Rectal smooth muscle tissue (tissue), 1 donor: ENCODE results near the gene LRIT2.

Source experiments
- H3K27ac ChIP-seq: one replicate; pipeline ENCODE4 v1.7.0; 2013; ENCODE audit warnings: low read depth, low read length, inconsistent platforms
- H3K27me3 ChIP-seq: one replicate; pipeline ENCODE4 v1.7.0; 2013; ENCODE audit warnings: low read length; ENCODE audit not compliant: control insufficient read depth, insufficient read depth
- H3K36me3 ChIP-seq: one replicate; pipeline ENCODE4 v1.7.0; 2013; ENCODE audit warnings: low read length; ENCODE audit not compliant: control insufficient read depth, insufficient read depth
- H3K4me1 ChIP-seq: one replicate; pipeline ENCODE4 v1.7.0; 2013; ENCODE audit warnings: low read length; ENCODE audit not compliant: control insufficient read depth, insufficient read depth
- H3K4me3 ChIP-seq: one replicate; pipeline ENCODE4 v1.7.0; 2013; ENCODE audit warnings: low read length
- H3K9ac ChIP-seq: one replicate; pipeline ENCODE4 v1.7.0; 2013; ENCODE audit warnings: low read length

LRIT2 gene, protein sequence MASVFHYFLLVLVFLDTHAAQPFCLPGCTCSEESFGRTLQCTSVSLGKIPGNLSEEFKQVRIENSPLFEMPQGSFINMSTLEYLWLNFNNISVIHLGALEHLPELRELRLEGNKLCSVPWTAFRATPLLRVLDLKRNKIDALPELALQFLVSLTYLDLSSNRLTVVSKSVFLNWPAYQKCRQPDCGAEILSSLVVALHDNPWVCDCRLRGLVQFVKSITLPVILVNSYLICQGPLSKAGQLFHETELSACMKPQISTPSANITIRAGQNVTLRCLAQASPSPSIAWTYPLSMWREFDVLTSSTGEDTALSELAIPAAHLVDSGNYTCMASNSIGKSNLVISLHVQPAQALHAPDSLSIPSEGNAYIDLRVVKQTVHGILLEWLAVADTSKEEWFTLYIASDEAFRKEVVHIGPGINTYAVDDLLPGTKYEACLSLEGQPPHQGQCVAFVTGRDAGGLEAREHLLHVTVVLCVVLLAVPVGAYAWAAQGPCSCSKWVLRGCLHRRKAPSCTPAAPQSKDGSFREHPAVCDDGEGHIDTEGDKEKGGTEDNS

DNA sequence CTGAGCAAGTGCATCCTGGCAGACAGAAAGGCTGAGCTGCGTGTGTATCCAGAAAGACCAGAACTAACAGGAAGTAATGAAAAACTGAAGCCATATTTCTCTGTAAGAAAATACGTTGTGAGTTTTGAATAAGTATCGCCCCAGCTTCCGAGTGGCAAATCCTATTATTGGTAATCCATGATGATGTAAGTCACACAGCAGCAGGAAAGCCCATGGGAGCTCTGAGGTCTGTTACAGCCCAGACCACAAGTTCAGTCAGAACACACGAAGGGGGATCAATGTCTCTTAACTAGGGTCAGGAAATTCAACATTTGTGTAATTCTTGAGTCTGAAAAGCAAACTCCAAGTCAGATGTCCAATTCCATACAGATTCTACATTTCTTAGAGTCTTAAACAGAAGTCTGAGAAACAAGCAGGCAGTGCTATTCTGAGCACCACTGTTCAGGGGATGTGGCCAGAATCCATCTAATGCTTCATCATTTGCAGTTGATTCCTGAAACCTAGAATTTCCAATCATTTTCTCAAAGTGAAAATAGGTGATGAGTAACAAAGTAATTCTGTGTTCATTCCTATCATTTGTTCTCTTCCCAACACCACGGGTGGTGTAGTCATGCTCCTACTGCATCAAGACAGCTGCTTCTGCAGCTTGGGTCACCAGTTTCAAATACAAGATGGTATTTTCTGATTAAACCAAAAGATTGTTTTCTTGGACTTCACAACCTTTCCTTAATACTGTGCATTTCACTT lies at the start of gene LRIT2:
TSS of gene LRIT2 (minus strand) at position 118 of the 747 bp plus-strand sequence. CDS start at position 94, 24 bp downstream.
- Histone ChIP-seq H3K4me3 (no peak within 1 kb of the TSS), H3K36me3 (no peaks in the 10 kb centered on the region), H3K27ac (no peak within 1 kb of the TSS), H3K9ac (no peak within 1 kb of the TSS), H3K4me1 (no peaks in the 10 kb centered on the region), H3K27me3 (no peaks in the 10 kb centered on the region)

DNA sequence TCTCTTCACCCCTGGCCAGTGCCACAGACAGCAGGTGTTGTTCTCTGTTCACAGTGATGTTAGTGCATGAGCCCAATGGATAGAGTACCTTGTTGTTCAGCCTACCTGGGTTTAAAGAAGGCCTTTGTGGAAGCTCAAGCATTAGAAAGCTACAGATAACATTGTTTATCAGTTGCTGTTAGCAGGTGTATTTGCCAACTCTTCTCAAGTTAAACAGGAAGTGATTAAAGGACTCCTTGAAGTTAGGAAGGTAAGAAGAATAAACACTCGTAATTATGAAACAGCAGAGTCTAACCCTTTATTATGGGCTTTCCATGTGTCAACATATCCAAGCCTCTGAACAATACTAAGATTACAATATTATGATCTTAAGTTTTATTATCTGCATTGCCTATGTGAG lies 45.4 kb upstream of the LRIT2 start:
- Histone ChIP-seq H3K36me3 (no peaks in the 10 kb centered on the region), H3K4me1 (no peaks in the 10 kb centered on the region), H3K27me3 (no peaks in the 10 kb centered on the region), H3K9ac (no peak overlapping the region), H3K4me3 (no peak overlapping the region), H3K27ac (no peak overlapping the region)

DNA sequence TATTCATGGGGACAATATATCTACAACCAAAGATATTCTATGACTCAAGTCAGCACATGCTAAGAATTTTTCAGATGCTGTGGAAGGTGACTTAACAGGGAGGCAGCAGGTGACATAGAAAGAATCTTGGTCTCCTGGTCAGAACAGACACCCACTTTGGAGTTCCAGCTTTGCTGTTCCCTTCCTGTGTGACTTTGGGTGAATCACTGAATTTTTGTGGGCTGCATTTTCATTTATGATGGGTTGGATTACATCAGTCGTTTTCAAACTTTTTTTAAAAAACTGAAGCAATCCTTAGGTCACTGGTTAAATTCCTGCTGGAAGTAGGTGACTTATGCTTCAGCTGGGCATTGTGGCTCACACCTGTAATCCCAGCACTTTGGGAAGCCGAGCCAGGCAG lies 44.4 kb upstream of the LRIT2 start:
- Histone ChIP-seq H3K4me1 (no peaks in the 10 kb centered on the region), H3K27ac (no peak overlapping the region), H3K27me3 (no peaks in the 10 kb centered on the region), H3K36me3 (no peaks in the 10 kb centered on the region), H3K9ac (no peak overlapping the region), H3K4me3 (no peak overlapping the region)

DNA sequence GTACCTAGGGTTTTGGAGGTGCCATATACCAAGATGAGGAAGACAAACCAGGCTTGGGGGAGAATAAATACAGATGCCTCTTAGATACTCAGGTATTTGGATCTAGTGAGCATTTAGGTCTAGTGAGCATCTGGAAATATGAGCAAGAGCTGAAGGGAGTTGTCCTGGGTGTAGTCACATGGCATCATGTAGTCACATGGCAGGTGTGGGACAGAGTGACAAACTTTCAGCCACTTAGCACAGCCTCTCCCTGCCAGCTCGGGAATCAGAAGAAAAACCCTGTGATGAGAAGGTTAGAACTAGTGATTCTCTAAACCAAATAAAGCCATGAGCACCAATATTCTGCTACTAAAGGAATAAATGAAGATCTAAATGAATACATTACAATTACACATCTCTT lies 43.8 kb upstream of the LRIT2 start:
- Histone ChIP-seq H3K27me3 (no peaks in the 10 kb centered on the region), H3K36me3 (no peaks in the 10 kb centered on the region), H3K27ac (no peak overlapping the region)

DNA sequence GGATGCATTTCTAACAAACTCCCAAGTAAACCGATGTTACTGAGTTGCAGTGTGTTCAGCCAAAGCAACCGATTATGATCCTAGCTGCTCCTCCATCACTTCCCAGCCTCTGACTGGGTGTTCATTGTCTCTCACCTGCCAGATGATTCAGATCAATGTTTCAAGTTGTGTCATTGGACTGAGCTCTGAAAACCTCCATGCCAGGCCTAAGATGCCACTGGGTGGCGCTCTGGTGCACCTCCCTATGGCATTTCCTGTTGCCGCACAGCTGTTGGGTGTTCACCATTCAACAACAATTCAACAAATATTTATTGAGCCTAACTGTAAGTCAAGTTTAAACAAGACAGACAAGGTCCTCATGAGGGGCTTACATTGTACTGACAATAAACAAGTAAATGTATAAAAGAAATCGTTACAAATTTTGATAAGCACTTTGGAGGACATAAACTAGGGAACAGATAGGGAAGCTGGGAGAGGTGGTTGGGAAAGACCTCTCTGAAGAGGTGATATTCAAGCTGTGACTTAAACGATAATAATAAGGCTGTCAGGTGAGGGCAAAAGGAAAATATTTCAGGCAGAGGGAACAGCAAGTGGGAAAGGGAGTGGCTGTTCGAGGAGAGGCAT lies 42.3 kb upstream of the LRIT2 start:
- Histone ChIP-seq H3K9ac (no peak overlapping the region), H3K4me3 (no peak overlapping the region), H3K36me3 (no peaks in the 10 kb centered on the region), H3K4me1 (no peaks in the 10 kb centered on the region), H3K27me3 (no peaks in the 10 kb centered on the region), H3K27ac (no peak overlapping the region)

More for the DNA sequence above, 43.8 kb upstream of the LRIT2 start:
- Histone ChIP-seq H3K4me3 (no peak overlapping the region), H3K4me1 (no peaks in the 10 kb centered on the region), H3K9ac (no peak overlapping the region)

DNA sequence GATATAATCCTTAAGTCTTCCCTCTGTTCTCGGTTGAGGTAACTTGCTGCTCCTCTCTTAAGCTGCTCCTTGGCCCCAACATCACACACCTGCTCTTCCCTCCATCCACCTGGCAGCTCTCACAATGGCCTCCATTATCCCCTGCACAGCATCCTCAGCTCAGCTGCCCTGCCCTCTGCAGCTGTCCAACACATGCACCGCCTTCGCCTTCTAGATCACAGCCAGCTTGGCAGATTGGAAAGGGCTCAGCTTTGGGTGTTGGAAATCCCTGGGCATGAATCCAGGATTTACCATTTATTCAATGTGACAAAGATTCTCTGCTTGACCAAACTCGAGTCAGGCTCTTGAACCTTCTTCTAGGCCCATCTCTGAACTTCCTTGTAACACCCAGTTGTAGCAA lies 40.1 kb upstream of the LRIT2 start:
- Histone ChIP-seq H3K4me3 (no peak overlapping the region), H3K27ac (no peak overlapping the region), H3K27me3 (no peaks in the 10 kb centered on the region), H3K36me3 (no peaks in the 10 kb centered on the region), H3K4me1 (no peaks in the 10 kb centered on the region), H3K9ac (no peak overlapping the region)

DNA sequence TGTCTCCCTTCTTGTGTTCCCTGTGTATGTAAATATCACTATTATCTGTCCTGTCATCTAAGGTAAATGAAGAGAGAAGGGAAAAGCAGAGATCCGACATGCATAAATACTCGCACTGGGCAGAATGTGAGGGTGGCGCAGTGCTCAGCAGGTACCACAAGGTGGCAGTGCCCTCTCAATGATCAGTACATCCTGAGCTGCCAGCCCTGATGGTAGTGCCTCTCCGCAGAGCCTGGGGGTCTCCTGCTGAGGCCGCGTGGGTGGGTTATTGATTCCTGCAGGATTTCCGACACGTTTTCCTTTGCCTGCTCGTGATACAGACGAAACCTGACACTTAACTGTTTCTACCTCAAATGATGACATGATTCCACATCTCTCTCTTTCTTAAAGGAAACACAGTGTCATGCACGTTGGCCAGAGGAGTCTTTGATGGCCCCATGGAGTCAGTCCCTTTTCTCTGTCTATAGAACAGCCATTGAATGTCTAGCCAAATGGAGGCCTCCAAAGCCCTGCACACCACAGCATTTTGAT lies 39.3 kb upstream of the LRIT2 start:
- no peak overlapping the region for H3K9ac ChIP-seq
- no peak overlapping the region for H3K27ac ChIP-seq
- H3K27me3 ChIP-seq = no peaks in the 10 kb centered on the region
- H3K4me3 ChIP-seq = no peak overlapping the region
- no peaks in the 10 kb centered on the region for H3K36me3 ChIP-seq
- no peaks in the 10 kb centered on the region for H3K4me1 ChIP-seq

DNA sequence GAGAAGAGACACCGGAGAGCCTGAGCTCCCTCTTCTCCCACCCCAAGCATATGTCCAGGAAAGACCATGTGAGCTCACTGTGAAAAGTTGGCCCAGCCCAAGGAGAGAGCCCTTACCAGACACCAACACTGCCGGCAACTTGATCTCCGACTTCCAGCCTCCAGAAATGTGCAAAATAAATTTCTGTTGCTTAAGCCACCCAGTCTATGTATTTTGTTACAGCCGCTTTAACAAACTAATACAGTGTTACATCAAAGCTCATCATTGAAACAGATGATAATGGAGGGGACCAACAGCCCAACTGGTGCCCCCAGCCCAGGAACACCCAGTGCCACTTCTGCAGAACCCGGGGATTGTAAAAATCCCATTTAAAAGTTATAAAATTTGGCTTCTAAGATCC lies 38.4 kb upstream of the LRIT2 start:
- Histone ChIP-seq H3K4me1 (no peaks in the 10 kb centered on the region), H3K36me3 (no peaks in the 10 kb centered on the region), H3K9ac (no peak overlapping the region), H3K4me3 (no peak overlapping the region), H3K27me3 (no peaks in the 10 kb centered on the region), H3K27ac (no peak overlapping the region)

DNA sequence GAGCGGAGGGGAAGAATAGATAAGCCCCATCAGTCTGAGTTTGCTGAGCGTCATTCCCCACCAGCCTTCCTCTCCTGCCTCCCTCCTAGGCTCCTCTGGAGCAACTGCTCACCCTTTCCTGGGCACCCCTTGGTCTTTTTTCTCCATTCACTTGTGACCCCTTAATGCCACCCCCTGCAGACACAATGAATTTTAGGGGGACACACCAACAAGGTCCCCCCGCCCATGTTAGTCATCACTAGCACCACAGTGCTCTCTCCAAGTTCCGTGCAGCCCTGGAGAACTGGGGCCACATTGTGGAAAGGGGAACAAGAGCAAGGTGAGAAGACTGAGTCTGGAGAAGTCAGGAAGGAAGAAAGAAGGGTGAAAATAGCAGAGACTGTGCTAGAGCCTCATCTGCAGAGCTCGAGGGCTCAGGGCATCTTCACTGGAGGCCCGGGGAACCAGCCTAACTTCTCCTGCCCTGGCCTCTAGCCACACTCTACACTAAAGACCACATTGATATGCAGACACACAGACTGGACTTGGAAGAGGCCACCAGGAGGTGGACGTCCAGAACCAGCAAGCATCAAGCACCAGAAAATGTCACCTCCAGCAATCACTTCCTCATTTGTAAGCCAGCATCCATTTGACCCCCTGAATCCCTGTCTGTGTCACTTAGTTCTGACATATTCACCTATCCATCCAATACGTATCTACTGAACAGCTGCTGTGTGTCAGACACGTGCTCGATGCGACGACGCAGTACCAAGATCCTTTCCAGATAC lies 37.0 kb upstream of the LRIT2 start:
- Histone ChIP-seq H3K9ac (no peak overlapping the region), H3K4me1 (no peaks in the 10 kb centered on the region), H3K27ac (no peak overlapping the region), H3K4me3 (no peak overlapping the region), H3K36me3 (no peaks in the 10 kb centered on the region), H3K27me3 (no peaks in the 10 kb centered on the region)

DNA sequence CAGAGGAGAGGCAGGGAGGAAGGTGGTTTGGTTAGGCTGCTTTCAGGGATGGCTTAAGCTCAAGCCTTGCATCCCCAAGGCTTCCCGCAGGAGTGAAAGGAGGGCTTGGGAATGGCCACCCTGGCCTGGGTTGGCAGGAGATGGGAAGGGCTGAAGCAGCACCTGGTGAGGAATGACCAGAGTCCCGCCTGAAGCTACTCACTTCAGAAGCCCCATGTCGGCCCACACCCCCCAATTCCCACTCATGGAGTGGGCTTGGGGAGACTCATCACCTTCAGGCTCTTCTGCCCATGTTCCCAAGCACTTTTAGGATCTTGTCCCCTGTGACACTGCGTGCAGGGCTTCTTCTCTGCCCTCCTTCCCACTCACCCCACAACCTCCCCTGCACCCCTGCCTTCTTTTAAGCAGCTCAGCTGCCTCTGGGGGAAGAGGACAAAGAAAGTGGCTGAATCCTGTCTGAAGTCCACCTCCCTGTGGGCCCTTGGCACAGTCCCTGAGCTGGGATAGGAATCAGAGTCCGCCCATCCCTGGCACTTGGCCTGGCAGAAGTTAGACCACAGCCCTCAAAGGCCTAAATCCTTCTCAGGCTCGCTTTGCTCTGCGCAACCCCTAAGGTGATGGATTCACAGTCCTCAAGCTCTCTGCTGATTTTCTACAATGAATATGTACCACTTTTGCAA lies 36.0 kb upstream of the LRIT2 start:
- H3K4me1 ChIP-seq = no peaks in the 10 kb centered on the region
- H3K27me3 ChIP-seq = no peaks in the 10 kb centered on the region
- no peaks in the 10 kb centered on the region for H3K36me3 ChIP-seq
- H3K9ac ChIP-seq = no peak overlapping the region
- no peak overlapping the region for H3K4me3 ChIP-seq
- no peak overlapping the region for H3K27ac ChIP-seq

DNA sequence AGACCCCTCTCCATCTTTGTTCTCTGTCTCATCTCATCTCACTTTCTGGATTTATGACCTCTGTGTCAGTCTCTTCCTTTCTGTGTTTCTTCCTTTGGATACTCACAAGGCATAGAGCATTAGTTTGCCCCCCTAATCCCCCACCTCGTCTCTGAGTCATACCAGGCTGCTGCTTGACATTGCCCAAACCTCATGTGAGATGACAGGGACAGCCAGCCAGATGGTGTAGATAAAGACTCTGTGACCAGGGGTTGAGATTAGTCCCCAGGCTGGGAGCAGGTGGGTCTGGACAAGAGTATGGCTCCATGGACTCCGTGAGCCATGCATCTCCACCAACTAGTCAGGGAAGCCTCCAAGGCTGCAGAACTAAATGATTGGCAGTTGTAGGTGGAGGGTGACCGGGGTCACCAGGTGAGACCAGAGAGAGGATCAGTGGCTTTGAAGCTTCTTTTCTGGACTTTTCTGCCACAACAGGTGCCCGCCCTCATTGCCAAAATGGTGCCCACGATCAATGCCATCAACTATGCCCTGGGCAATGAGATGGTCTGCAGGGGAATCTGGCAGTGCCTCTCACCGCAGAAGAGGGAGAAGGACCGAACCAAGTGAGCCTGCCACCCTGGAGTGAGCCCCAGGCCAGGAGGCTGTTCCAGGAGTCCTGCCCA lies 32.8 kb upstream of the LRIT2 start:
- H3K9ac ChIP-seq = no peak overlapping the region
- H3K4me1 ChIP-seq = no peaks in the 10 kb centered on the region
- H3K27ac ChIP-seq = no peak overlapping the region
- H3K27me3 ChIP-seq = no peaks in the 10 kb centered on the region
- no peak overlapping the region for H3K4me3 ChIP-seq
- H3K36me3 ChIP-seq = no peaks in the 10 kb centered on the region
